ENCODE results near the gene EVX1.
A peak's percentile ranks its signal among the peaks of the same experiment; 100 is the strongest.

EVX1 gene

DNA sequence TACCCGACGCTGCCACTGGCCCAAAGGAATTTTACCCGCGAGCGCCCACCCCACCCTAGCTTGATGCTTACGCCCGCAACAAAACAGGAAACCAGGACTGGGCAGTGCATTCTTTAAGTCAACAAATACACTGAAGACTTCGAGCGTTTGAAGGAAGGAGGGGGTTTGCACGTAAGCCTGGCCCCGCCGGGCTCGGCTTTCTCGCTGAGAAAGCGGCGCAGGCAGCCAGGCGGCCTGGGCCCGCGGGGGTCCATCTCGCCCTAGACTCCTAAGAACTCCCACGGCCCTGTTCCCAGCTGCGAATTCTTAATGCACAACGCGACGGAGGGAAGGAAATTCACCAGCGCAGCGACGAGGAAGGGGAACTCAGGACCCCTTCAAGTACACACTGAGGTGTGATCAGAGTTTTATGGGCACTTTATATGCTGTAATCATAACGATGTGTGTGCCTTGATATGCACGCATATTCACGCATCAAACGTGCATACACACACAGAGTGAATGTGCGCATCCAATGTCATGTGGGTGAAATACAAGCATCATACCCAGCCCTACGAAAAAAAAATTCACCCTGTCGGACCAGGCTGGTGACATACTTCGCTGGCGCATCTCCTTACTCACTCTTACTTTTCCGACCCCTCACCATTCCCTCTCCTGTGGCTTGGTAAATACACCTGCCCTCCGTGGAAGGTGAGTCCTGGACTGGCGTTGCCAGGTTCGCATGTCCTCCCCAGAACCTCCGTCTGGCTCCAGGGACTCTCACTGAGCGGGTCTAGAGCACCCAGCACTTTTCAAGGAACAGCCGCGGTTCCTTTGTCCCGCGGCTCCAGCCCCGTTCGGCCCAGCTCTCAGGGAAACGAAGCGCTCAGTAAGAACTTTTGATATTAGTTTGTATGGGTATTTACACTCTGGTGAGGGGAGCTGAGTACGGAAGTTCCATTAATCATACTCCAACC, 37.0 kb upstream of the EVX1 start:
- no peak for DNase-seq

DNA sequence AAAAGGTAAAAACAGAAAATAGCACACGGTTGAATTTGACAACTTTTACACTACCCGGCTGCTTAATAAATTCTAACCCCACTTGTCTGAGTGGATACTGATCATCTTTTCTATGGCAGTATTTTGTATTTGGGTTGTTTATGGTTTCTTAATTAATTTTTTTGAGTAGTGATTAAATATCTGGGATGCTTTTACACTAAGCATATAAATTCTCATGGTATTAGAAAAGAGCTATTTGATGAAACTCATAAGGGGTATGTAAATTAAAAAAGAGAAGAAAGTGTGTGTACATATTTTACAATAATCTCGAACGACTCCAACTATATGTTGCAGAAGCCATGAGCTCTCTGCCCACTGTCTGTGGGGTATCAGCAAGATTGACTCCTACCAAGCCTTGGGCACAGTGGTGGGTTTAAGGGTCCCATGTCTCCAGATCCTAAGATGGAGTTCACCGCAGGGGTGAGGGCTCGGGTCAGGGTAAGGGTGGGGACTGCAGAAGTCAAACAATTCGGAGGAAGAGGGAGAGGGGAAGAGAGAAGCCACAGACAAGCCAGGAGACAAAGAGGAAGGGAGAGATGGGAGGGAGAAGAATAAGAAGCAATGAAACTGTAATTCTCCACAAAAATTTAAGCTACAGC, 35.1 kb upstream of the EVX1 start:
- DNase-seq: no peak

DNA sequence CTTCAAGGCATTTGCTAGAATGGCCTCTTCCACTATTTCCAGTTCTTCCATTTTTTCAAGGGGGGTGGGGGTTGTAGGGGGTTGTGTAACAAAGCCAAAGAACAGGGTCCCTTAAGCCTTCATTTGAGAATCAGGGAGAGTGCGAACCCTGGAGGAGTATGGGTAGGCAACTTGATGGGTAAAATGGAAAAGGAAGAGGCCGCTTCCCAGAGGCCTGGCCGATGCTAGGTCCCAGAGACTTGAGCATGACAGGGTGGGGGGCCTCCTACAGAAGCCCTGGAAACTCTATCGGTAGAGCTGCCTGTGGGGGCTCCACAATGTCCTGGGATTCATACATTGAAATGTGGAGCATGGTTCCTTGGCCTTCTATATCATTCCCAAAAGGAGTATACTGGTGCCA, 33.6 kb upstream of the EVX1 start:
- no peak for DNase-seq

DNA sequence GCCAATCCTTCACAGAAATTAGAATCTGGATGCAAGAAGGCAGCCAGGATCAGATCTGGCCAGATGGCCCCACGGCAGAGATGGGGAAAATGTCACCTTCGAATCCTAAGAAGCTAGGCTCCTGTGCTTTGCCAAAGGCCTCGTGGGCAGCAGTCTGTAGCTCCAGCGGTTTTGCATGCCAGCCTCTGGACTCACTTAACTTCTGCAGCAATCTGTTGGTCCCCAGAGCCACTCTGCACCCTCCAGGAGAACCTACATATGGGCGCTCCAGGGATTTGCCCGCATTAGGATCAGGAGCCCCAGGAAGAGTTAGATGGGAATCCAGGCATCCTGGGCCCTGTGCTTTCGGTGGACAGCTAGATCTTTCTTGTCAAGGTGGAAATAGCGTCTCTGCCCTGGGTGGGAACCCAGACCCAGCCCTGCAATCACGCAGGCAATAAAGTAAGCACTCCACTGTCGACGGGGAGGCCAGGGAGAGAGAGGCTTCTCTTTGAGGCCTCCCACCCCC, 32.6 kb upstream of the EVX1 start:
- no peak for DNase-seq

DNA sequence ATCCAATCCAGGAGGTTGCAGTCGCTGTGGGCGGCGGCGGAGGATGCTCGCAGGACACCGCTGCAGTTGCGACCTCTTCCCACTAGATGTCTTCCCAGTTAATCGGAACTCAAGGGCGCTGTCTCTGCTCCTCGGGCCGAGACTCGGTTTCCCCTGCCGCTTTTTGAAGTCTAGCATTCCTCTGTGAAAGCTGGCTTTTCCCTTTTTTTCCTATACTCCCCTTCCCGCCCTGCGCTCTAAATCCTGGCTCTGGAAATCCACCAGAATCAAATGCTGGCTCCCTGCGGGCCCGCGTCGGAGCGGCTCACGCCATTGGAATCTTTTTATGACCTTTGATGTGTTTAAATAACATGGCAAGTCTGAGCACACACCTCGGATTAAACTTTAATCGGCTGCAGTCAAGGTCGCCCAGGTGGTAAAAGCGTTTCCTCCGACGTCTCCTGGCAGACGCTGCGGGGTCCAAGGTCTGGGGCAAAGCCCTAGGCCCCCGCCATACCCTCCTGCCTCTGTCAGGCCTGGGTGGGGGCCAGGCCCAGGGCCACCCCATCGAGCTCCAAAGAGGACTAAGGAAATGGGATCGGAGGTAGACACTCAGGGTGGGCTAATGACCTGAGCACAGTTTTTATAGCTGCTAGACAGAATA, 32.0 kb upstream of the EVX1 start:
- peak; percentile 28 to 40 for DNase-seq

DNA sequence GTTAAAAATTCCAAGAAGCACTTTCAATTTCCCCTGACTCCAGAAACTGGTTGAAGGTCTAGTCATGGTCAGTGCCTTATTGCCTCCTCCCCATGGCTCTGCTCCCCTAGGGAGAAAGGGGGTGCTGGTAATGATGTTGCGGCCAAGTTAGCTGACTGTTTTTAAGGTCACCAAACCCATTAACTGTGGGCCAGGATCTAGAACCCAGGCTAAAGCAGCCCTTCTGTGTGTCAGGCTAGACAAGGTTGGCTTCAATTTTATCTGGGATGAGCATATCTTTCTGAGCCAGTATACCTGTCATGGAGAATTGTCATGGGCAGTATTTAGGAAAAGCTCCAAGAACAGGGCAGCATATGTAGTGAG, 31.5 kb upstream of the EVX1 start:
- DNase-seq: no peak

DNA sequence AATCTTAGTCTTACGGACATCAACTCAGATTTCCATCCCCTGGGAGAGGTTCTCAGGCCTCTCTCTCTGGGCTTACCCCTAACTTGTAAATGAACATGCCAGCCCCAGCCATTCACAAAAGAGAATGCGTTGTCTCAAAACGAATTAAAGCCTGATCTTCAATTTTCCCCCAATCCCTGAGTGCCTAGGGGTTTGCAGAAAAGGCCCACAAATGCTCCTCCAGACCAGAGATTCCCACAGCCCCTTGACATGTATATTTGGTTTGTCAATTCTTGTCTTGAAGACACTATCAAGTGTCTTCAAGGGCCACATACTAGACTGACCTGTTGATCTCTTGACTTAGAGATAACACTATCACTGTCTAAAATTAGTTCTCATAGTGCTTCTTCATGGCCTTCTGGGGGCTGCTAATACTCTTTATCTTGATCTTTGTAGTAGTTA, 30.8 kb upstream of the EVX1 start:
- no peak for DNase-seq

DNA sequence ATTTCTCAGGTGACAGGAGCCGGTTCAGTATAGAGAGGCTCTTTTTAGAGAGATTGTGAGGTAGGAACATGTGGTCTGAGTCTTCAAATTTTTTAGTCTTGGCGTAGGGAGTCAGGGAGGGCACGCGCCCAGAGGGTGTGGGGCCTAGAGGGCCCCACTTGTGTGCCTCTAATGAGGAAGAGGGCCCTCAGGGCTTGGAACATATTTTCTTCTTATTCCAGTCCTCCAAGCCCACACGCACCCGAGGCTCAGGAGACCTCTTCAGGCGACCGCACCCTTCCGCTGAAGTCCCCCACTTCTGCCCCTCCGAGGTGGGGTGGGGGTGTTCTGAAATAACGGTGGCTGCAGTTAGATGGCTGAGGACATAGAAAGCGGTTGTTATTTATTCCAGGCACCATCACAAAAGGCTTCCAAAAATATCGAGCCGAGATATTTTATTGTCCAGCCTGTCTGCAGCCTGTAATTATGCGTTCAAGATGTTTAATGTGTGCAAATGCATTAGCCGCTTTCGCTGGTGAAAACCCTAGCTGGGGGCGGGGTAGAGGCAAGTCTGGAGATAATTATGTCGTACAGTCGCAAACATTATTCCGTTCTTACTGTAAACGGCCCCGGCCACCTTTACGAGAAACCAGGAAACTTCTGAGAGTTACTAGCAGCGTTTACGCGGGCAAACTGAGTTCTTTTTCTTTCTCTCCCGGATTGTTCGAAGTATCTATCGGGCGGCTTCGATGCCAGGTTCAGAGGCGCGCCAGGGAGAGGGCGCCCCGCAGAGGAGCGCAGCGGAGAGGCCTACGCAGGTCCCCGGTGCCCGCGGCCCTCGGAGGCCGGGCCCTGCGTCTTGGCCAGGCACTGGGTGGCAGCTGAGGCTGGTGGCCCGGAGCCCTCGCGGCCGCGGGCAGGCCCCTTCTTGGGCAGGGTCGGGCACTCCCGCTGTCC, 29.8 kb upstream of the EVX1 start:
- DNase-seq: no peak

DNA sequence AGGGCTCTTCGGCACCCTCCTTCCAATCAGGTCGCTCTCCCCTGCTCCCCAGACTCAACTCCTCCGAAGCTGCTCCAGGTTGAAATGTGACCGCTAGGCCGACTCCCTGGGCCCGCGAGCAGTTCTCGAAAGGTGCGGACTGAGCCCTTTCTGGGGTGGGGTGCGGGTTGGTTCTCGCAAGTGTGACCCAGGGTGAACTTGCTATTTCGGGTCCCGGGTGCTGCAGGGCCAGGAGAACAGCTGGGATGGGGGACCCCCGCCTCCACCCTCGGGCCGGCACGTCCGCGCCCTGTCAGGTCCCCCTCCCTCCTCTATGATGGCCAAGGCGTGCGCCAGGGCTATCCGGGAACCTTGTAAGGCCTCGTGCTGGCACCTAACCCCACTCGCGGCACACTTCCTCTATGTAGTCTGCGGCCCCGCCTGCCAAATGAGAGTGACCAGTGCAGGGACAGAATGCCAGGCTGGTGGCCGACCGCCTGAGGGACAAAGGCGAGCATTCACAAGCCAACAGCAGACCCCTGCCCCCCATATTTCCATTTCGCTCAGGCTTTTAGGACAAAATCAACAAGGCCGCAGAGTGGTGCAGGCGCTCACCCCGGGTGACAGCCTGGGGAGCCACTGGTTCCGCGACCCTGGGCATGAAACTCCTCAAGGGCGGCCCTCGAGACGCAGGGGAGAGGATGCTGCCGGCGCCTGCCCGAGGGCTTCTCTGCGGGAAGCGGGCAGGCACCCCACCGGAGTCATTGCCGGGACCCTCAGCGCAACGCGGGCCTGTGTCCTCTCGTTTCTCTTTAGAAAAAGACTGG, 29.0 kb upstream of the EVX1 start:
- DNase-seq: no peak

DNA sequence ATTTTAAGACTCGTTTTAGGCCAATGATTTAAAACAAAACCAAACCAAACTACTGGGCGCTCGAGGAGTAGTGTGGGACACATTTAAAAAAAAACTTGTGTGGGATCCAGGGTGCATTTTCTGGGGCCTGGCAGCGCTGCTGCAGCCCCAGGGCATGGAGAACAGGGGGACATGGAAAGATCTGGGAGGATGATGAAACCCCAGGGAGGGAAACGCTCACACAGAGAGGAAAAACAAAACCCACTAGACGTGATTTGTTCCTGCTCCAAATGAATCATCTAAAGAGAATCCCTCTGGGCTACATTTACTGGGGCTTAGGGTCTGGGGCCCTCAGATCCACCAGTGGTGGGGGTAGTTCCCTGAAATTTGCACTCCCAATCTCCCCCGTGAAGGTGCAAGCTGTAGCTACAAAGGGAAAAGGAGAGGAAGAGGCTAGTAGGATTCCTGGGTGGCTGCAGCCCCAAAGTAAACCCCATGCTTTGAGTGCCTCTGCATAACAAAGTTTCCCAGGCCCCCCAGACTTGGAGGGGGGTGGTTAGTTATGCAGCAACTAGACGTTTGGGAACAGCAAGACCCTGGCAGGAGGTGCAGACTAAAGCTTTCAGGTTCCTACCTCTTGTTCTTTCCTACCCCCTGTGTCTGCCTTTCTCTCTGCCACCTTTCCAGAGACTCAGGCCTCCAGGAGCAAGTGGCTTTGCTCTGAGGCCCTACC, 28.2 kb upstream of the EVX1 start:
- DNase-seq: no peak

DNA sequence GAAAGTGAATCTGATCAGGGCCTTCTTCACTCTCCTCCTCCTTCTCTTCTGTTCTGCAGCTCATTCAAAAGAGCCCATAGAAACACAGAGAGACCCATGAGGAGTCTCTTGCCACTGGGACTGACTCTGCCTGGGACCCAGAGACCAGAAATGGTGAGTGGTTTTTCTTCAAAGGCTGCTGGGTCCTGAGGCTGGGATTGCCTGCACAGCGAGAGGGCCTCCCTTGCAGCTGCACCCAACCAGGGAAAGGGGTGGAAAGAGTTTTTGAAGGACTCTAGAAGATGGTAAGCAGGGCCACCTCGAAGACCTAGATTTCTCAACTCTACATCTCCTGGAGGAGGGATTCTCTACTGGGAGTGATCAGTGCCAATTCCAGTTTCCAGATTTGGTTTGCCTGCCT, 27.2 kb upstream of the EVX1 start:
- no peak for DNase-seq

DNA sequence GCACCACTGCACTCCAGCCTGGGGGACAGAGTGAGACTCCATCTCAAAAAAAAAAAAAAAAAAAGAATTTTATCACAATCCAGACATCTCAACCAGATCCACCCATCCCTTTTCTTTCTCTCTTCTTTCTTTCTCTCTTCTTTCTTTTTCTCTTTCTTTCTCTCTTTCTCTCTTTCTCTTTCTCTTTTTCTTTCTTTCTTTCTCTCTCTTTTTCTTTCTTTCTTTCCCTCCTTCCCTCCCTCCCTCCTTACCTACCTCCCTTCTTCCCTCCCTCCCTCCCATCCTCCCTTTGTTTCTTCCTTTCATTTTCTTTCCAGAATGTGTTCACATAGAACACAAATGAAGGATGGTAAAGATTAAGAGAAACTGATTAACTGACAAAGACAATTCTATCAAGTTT, 24.7 kb upstream of the EVX1 start:
- no peak for DNase-seq

DNA sequence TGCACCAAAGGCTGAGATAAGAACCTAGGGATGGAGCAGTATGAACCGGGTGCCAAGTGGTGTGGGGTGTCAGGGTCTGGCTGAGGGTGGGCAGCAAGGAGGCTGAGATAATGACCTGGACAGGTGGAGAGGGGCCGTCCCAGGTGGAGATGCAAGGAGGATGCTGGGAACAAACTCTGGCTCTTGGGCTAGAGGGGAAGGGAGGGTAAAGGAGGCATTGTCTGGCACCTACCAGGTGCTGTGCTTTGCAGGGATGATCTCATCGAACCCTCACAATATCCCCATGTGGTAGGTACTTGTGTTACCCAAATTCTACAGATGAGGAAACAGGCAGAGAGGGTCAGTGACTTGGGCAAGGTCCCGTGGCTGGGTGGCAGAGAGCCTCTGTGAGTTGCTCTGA, 22.8 kb upstream of the EVX1 start:
- no peak for DNase-seq

DNA sequence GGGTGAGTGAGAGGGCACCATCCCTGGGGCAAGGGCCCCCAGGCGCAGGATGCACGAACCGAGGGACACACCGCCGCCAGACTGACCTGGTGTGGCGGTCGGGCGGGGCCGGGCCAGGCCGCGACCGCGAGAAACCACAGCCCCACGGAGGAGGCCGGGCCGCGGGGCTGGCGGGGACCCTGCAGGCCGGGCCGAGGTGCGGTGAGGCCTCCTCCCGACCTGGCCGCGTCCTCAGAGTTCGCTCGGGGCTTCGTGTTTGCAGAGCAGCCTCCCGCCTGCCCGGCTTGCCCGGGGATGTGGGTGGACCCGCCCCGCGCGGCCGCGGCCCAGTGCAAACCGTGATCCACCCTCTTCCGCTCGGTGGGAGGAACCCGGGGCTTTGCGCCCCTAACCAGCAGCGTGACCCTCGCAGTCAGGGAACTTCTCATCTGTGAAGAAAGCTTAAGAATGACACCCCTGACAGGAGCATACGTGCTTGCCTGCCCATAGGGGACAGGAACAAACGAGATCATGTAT, 22.1 kb upstream of the EVX1 start:
- DNase-seq: no peak

DNA sequence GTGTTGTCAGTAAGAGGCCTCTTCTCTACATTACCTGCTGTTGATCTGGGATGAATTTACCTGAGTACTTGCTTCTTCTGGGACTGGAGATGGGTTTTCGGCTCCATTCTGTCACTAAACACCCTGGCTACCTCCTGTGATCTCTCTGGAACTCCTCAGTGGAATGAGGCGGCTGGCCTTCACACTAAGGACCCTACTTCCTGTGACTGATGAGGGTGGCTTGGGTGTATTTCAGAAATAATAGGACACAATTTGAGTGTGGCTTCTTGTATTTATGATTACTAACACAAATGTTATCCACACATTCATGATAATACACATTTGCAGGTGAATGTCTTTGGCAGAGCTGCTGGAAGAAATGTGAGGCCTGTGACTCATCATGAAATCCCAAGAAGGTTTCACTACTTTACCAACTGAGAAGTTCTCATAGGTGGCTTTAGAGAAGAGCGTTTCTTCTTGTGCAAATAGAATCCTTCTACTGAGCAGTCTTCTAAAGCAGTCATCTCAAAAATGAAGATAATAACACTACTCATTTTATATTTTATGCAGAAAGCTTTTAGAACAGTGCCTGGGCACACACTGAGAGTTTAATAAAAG, 21.3 kb upstream of the EVX1 start:
- no peak for DNase-seq

DNA sequence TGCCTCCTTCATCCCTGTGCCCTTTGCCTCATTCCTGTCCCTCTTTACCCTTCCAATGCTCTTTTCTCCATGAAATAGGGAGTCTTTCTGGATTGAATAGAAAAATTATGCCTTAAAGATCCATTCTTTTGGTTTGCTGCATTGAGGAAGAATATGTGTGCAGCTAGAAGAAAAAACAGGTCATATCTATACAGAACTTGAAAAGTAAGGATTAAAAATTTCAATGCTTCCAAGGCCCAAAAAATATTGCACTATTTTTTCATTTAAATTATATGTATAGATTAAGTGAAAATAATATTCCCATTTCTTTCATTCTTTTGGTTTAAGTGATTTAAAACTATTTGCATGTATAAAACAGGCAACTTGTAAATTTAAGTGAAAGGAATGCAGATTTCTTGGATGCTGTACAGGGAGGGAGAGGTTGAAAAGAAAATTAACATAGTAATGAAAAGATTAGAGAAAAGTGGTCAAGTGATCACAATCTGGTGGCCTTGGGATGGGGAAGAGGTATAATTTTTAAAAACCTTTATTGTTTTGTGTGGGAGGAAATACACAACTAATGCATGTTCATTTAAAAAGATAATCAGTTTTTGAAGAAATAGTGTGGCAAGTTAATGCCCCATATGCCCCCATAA, 18.5 kb upstream of the EVX1 start:
- DNase-seq: no peak

DNA sequence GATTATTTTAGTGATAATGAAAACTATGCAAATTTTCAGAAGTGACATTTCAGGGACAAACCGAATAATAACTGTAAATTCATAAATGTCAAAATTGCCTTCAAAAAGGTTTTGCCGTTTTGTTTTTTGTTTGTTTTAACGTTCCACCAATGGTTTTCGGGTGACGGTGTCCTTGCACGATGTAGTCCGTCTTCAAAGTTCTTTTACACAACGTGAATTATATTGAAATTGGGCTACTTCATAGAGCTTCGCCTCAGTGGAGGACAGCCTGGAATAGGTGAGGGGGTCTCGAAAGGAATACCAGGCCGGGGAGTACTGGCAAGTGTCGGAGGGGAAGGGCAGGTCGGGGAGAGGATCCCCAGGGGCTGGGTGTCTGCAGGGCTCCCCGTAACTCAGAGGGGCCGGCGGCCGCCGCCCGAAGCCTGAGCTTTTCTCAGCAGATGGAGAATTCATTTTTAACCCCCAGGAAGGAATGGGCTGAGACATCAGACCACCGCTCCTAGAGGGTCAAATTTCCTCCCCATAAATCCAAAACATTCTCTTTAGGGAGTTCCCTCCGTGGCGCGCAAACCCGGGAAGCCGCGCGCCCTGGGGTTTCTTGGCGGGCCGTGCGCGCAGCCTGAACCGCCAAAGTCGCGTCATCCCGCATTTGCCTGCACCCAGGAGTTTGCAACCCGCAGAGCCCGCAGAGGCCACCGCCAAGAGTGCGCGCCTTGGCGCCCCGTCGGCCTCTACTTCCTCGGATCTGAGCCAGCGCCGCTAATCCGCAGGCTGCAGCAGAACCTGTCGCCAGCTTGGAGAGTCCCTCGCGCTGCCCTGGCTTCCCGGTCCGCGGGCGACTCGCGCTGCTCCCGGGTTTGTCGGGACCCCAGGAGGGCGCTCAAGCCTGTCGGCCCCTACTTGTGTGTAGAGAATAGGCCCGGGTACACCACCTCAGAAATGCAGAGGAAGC, 17.3 kb upstream of the EVX1 start:
- no peak for DNase-seq

DNA sequence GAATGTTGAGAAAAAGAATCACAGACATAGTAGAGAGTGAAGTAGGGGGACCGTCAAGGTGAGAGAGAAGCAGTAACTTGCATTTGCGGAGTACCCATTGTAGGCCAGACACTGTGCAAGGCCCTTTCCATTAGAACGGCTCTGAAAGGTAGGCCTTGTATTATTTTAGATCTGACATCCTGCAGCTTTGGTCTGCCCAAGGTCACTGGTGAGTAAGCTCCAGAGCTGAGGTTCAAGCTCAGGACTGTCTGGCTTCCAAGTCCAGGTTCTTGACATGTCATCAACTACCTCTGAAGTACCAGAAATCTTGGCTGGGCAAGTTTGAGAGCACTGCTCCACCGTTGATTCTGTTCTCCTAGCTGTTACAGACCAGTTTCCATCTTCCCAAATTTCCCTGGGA, 13.2 kb upstream of the EVX1 start:
- no peak for DNase-seq
